ENCODE data around the gene LYPD6B.

- TF ChIP-seq CTCF (IDR thresholded peaks at IDR 0.05; ENCODE audit: poor library complexity) (no peak), EZH2 (IDR thresholded peaks at IDR 0.05; ENCODE audit: borderline replicate concordance) (no peak)
Measured at GRCh38 chr2:148993351-148993750, 45.1 kb upstream of the LYPD6B start.

All from hepatocyte (in vitro differentiated cells).